AG10803 (cell line): Measurements from ENCODE around the gene FAM3C.

ENCODE experiments used
- DNase-seq: peaks from one replicate; pipeline ENCODE4 v3.0.0; 2010; ENCODE audit warnings: low read depth
- H3K4me3 ChIP-seq: 2 replicates; pipeline ENCODE4 v1.5.1; 2011; ENCODE audit warnings: mild to moderate bottlenecking, low read length, control low read depth
- TF ChIP-seq, protein P1 (sequence below): conservative IDR thresholded peaks from 2 replicates; pipeline ENCODE4 v1.5.1; 2011; ENCODE audit warnings: mild to moderate bottlenecking, low read length, control low read depth, inconsistent platforms

The FAM3C gene

DNA sequence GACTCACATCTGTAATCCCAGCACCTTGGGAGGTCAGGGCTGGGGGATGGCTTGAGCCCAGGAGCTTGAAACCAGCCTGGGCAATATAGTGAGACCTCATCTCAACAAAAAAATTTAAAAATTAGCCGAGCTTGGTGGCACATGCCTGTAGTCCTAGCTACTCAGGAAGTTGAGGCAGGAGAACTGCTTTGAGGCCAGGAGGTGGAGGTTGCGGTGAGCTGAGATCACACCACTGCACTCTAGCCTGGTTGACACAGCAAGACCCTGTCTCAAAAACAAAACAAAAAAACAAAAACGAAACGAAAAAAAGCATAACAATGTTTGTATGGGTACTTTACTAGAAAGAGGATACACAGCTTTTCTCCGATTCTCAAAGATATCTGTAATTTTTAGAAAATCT lies 35.5 kb downstream of the FAM3C start:
- no peak overlapping the region for H3K4me3 ChIP-seq
- TF ChIP-seq, protein P1, sequence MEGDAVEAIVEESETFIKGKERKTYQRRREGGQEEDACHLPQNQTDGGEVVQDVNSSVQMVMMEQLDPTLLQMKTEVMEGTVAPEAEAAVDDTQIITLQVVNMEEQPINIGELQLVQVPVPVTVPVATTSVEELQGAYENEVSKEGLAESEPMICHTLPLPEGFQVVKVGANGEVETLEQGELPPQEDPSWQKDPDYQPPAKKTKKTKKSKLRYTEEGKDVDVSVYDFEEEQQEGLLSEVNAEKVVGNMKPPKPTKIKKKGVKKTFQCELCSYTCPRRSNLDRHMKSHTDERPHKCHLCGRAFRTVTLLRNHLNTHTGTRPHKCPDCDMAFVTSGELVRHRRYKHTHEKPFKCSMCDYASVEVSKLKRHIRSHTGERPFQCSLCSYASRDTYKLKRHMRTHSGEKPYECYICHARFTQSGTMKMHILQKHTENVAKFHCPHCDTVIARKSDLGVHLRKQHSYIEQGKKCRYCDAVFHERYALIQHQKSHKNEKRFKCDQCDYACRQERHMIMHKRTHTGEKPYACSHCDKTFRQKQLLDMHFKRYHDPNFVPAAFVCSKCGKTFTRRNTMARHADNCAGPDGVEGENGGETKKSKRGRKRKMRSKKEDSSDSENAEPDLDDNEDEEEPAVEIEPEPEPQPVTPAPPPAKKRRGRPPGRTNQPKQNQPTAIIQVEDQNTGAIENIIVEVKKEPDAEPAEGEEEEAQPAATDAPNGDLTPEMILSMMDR, result no peak
- no peak for DNase-seq

DNA sequence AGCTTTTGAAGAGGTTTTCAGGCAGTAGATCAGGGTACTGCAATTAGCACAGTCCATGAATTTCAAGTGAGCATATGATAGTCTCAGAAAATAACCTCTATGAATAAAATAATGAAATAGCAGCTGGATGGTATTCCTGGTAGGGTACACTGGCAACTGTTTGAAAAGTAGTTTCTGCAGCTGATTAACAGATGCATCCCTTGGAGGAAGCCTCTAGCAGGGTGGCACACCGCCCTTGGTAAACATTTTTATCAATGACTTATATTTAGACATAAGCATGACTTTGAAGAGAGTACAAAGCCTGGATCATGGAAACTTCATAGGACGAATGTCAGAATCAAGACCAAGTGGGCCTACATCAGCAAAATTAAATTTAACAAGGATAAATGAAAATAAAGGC lies 40.5 kb downstream of the FAM3C start:
- DNase-seq, result no peak
- H3K4me3 ChIP-seq, result no peak overlapping the region
- TF ChIP-seq, protein P1, result no peak

DNA sequence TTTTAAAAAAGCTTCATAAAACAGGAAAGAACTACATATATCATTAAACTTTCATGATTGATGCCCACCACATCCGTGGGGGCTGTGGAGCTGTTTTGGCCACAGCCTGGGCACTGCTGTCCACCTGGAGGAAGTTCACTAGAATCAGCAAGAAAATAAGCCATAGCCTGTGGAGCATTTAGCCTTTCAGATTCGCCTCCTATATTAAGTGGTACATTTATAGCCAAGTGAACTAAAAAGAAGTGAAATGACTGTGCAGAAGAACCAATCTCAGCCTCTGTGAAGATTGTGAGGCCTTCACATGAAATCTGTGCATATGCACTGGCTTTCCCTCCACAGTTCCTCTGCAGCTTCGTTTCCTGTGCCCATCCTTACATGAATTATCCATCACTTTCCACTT lies 43.8 kb downstream of the FAM3C start:
- TF ChIP-seq, protein P1, result no peak
- no peak for DNase-seq
- H3K4me3 ChIP-seq, result no peak overlapping the region

DNA sequence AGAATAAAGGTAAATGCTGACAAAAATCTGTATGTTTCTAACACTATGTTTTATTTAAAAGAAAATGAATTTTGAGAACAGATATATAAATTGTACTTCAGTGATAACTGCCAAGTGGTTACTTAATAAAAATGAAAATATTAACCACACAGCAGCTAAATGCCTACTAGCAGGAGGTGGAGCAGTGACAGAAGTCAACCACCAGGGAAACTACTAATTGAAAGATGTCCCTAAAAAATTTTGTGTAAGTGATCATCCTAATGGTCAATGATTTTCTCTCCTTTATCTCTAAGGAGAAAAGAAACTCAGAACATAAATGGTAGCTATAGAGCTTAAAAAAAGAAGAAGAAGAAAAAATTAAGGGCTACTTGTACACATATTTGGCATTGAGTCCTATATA lies 44.4 kb downstream of the FAM3C start:
- no peak for DNase-seq
- H3K4me3 ChIP-seq, result no peak overlapping the region
- TF ChIP-seq, protein P1, result no peak; the same call in 1 of the 2 replicates

DNA sequence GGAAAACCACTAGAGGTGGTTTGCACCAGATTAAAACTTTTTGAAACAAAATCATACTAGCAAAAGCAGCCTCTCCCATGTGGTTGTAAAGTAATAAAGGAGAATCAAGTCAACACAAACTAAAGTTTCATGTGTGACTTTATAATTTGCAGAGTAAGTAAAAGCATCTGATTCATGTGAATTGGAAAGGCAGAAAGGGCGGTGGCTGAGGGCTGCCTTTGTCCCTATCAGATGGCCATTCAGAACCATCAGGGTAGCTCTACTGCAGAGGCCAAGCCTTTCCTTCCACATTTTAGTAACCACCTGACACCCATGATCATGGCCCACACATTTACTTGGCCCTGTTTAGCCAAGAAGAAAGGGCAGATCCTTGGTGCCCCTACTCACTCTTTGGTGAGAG lies 51.6 kb downstream of the FAM3C start:
- TF ChIP-seq, protein P1, result no peak
- H3K4me3 ChIP-seq, result no peak overlapping the region
- no peak for DNase-seq

DNA sequence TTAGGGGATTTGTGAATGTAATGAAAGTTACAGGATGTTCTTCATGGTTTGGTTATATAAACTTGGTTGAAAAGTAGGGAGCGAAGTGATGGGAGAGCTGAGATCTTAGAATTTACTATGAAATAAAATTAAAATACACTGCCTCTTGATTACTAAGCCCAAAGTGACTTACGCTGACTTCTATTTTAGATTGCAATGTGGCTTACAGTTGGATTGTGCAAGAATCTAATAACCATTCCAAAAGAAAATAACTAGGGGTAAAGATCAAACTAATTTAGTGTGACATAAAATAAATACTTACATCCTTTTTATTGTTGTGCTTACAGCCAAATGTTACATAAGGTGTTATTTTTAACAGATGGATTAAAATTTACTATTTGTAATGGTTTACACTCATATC lies 52.0 kb downstream of the FAM3C start:
- H3K4me3 ChIP-seq, result no peak overlapping the region

DNA sequence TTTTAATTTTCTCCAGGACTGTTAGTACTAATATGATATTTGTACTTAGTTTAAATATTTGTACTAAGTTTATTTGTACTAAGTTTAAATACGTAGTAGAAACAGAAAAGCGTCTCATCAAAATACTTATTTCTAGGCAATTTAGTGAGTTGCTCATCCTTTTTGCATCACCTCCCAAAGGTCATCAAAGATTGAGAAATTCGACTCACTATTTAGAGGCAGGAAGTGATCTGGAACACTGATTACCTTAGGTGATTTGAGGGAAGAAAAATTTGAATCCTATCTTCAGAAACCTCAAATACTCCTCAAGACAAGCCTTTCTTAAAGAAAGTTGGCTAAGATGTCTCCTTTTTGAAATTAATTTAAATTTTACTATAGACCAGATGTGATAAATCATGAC lies 52.8 kb downstream of the FAM3C start:
- no peak overlapping the region for H3K4me3 ChIP-seq
- TF ChIP-seq, protein P1, result no peak
- no peak for DNase-seq

More for the DNA sequence above, 52.0 kb downstream of the FAM3C start:
- peak; percentile 40 for DNase-seq
- TF ChIP-seq, protein P1, result no peak
